ENCODE measurements around the gene OXLD1.

OXLD1 gene

GRCh38 chr17:81666342-81667191 is at the start of gene OXLD1, which contains the start of gene CCDC137:
Gene OXLD1 (minus strand): TSS chr17:81666605. CDS start chr17:81666577, 28 bp downstream.
Gene CCDC137 (plus strand): TSS chr17:81666737. CDS start chr17:81666767, 30 bp downstream.
- peak; percentile 95 for DNase-seq

GRCh38 chr17:81715107-81715871 is 48.9 kb upstream of the OXLD1 start:
- no peak for DNase-seq

DNA sequence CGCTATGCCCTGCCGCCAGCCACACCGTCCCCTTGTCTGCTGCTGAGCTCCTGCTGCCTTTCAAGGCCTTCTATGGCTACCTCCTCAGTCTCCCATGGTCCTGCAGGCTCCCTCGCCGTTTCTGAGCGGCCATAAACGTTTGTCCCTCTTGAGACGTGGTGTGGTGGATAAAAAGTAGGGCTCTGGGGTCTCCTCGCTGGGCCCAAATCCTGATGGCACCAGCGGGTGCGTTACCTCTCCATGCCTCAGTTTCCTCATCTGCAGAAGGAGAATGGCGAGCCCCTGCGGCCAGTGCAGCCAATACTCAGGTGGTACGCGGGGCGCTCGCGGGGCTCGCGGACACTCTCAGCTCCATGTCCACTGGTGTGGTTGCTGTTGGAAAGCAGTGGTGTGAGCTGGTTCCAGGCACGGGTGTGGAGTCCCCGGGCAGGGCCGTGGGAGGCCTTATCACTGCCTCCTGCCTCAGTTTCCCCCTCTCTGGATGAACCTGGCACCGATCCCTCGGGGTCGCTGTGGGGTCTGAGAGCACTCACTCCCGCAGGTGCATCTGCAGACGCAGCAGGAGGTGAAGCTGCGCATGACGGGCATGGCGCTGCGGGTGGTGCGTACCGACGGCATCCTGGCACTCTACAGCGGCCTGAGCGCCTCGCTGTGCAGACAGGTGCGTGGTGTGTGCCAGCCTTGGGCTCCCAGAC is 48.2 kb upstream of the OXLD1 start:
- no peak for DNase-seq

- DNase-seq = no peak
Observed at GRCh38 chr17:81713556-81714411, 47.4 kb upstream of the OXLD1 start.

- DNase-seq = no peak
Observed at GRCh38 chr17:81713004-81713555, 46.7 kb upstream of the OXLD1 start.

DNA sequence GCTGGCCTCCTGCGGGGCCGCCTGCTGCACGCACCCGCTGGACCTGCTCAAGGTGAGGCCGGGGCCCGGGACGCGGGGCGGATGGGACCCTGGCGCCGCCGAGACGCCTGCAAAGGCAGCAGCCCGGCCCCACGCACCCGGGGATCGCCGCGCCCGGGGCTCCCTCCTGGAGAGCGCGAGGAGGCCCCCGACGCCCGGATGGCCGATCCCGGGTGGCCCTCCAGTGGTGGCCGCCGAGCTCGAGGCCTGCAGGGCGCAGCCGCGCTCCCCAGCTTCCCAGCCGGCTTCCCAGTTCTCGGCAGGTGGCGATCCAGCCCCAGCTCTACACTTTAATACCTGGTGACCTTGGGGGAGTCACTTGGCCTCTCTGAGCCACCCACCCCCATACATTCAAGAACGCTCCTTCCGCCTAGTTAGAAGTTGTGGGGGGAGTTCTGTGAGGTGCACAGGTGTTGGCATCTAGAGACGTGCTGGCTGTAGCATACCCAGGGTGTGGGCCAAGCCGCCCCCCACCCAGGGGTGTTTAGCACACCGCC is 46.1 kb upstream of the OXLD1 start:
- peak; percentile 25 for DNase-seq

DNA sequence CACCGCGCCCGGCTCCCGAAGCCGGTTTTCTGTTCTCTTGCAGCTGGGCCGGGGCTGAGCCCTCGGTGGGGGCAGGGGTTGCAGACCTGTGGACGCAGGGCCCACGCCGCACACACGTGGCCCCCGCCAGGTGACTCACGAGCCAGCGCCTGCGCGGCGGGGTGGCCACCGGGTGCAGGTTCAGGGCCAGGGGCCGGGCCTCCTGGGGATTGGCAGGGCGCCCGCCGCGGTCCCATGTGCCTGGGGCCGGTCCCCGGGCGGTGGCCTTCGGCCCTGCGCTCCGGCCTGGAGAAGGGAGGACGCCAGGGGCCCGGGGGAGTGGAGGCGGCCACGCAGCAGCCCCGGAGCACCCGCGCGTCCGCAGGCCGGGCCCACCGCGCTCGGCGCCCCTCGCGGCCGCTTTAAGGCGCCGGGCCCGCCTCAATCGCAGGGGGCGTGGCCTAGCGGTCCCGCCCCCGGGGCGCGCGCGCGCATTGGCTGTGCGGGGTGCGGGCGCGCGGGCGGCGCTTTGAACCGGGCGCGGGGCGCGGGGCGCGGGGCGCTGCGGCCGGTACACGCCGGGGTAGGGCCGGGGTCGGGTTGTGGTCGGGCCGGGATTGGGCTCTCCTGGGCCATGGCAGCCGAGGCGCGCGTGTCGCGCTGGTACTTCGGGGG is 45.5 kb upstream of the OXLD1 start, which contains the start of gene SLC25A10:
TSS of gene SLC25A10 (plus strand) at position 471 of the 654 bp plus-strand sequence. CDS start at position 614, 143 bp downstream.
- peak; percentile 85 for DNase-seq

GRCh38 chr17:81710514-81711308 is 44.3 kb upstream of the OXLD1 start:
- no peak for DNase-seq

GRCh38 chr17:81708739-81709185 is 42.4 kb upstream of the OXLD1 start:
- no peak for DNase-seq

- DNase-seq = no peak
Observed at GRCh38 chr17:81707725-81708646, 41.6 kb upstream of the OXLD1 start.

DNA sequence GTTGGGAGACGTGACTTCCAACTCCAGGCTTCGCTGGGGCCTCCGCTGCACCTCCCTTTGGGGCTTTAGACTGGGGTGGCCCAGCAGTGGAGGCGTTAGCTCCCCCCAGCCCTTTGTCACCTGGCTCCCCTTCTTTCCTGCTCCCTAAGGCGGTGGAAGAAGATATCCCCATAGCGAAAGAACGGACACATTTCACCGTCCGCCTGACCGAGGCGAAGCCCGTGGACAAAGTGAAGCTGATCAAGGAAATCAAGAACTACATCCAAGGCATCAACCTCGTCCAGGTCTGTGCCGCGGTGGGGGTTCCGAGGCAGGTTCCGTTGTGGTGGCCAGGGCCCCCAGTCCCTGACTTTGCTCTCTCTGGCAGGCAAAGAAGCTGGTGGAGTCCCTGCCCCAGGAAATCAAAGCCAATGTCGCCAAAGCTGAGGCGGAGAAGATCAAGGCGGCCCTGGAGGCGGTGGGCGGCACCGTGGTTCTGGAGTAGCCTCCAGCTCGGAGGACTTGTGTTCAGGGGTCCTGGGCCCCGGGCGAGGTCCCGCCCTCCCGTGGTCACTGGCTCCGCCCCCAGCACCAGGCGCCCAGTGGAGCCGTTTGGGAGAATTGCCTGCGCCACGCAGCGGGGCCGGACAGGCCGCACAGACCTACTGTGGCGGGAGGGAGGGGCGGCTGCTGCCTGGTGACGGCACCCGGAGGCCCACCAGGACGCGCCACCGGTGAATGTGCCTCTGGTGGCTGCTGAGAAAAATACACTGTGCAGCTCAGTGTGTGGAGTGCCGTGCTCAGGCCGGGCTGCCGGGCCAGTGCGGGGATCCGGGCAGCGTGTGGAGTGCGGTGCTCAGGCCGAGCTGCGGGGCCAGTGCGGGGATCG is 40.6 kb upstream of the OXLD1 start:
- no peak for DNase-seq

GRCh38 chr17:81706232-81706611 is 39.8 kb upstream of the OXLD1 start:
- no peak for DNase-seq

DNA sequence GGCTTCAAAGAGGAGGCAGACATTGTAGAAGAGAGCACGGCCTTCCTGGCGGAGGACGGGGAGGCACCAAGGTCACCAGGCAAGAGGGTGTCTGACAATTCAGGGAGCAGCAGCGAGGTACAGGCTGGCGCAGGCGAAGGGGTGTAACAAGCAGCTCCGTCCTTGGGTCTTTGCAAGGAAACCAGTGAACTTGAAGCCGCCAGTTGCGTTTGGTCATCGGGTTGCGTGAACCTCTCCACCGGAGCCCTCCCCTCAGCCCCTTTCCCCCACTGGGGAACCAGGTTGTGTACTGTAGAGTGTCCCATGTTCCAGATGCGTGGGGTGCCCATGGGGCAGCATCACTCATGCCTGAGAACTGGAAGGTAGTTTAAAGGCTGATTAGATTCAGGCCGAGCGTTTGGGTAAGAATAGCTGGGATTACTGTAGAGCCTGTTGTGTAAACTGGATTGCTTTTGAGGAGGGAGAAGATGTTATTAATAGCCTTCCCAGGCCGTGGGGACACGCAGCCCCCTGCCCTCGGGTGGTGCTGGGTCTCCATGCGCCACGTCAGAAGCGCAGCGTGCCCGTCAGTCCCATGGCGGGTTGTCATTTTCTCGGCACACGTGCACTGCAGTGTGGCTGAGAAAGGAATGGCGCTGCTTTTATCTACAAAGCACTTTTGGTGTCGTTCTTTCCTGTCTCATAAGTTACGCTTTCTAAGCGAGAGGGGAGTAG is 39.3 kb upstream of the OXLD1 start:
- DNase-seq = no peak

DNA sequence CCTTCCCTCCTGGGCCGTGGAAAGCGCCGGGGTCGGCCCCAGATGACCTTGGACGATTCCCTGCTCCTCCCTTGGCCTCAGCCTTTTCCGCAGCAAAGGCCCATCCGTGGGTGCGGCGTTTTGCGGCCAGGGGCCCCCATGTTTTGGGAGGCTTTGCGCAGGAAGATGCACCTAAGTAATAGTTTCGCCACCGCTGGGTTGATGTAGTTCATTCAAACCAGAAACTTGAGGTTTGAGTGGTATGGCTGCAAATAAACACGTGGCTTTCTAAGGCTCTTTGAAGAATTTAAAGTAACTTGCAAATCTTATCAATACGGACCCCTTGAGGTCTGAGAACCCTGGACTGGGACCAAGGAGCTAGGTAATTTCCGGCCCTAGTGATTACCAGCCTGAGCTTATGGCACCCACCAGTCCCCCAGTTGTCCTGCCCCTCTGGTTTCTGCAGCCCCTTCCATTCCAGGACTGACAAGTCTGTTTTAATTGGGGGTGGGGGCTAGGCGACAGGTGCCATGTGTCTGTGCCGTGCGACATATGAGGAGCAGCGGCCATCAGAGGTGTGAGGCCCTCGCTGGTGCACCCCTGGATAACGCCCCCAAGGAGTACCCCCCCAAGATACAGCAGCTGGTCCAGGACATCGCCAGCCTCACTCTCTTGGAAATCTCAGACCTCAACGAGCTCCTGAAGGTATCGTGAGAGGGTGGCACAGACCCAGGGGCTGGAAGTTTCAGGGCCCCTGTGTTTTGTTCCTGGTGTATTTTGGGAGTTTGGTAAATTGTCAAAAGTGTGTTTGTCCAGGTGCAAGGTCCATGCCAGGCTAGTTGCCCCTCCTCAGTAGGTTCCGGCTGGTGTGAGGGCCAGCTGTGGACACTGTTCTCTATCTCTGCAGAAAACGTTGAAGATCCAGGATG is 37.6 kb upstream of the OXLD1 start:
- DNase-seq = peak; percentile 38

DNA sequence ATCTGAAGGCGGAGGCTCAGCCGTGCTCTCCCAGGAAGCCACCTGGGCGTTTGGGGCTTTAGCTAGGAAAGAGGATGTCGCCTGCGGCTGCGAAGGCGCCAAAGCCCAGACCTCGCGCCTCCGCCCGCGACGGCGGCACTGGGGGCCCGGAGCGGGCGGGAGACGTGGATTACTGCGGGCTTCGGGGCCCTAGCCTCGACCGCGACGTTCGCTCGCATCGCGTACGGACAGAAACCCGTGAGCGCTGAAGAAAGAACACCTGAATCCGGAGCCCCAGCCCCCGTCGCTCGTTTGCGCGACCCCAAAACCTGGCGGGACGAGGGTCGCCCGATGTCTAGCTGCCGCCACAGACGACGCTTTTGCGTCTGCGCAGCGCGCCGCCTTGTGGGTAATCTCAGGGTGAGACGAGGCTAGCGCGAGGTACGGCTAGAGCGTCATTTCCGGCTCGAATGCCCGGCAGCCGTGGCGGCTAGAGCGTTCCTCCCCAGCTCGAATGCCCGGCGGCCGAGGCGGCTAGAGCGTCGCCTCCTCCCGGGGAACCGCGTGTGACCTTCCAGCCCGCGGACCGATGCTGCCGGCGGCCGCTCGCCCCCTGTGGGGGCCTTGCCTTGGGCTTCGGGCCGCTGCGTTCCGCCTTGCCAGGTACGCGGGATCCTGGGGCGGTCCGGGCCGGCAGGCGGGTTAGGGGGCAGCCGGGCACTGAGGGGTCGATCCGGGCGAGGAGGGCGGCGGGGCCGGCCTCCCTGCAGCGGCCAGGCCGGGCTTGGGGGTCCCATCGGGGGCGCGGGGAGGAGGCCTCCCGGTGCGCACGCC is 36.7 kb upstream of the OXLD1 start, which contains the start of gene MRPL12:
TSS of gene MRPL12 (plus strand) at position 434 of the 813 bp plus-strand sequence. CDS start at position 569, 135 bp downstream.
- peak; percentile 90 for DNase-seq
